ENCODE data around the gene DAZAP2.
A peak's percentile ranks its signal among the peaks of the same experiment; 100 is the strongest.

Gene DAZAP2

DNA sequence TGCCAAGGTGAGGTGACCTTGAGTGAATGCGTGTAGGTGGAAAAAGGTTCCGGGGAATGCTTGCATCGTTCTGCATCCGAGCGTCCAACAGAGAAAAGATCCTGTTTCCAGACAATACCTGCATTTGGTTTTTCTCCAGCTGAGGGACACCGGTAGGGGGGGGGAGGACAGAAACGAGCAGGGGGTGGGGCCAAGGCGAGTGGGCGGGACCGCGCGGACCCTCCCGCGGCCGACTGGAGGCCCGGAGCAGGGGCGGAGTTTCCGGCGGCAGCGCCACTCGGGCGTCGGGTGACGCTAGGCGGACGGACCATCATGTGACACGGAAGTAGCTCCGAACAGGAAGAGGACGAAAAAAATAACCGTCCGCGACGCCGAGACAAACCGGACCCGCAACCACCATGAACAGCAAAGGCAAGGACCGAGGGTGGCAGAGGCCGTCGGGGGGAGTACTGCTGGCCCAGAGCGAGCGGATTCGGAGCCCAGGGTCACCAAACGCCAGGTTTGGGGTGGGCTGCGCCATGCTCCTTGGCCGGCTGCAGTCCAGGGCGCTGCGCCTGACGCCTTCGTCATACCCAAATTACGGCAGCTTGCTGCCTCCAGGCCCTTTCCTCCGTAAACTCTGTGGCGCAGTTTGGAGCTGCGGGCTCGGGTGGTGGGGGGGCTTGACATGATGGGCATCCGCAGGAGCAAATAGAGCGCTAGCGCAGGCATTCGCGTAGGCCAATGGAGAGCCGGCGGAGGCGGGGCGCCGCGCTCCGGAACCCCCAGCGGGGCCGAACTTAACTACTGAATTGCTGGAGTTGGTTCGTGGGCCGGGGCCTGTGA, at the start of gene DAZAP2:
TSS of gene DAZAP2 (plus strand) at position 317 of the 825 bp plus-strand sequence. CDS start at position 399, 82 bp downstream.
- DNase-seq, result peak; percentile 96

- DNase-seq, result no peak
Measured at GRCh38 chr12:51189790-51190355, 48.8 kb upstream of the DAZAP2 start.

DNA sequence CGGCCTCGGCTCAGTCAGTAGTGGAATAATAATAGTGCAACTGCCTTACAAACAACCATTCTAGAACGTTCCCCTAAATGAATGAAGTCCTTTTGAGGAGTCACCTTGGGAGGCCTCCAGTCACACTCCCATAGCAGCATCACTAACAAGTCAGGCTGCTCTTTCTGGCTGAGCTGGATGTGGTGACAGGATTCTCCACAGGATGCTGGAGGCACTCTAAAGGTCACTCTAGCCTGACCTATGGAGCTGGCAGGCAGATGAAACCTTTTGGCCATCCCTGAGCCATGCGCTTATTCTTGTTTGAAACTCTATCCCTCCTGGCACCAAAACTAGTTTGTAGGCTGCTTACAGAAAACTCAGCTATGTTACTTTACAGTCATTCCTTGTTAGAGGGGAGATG, 47.8 kb upstream of the DAZAP2 start:
- no peak for DNase-seq

DNA sequence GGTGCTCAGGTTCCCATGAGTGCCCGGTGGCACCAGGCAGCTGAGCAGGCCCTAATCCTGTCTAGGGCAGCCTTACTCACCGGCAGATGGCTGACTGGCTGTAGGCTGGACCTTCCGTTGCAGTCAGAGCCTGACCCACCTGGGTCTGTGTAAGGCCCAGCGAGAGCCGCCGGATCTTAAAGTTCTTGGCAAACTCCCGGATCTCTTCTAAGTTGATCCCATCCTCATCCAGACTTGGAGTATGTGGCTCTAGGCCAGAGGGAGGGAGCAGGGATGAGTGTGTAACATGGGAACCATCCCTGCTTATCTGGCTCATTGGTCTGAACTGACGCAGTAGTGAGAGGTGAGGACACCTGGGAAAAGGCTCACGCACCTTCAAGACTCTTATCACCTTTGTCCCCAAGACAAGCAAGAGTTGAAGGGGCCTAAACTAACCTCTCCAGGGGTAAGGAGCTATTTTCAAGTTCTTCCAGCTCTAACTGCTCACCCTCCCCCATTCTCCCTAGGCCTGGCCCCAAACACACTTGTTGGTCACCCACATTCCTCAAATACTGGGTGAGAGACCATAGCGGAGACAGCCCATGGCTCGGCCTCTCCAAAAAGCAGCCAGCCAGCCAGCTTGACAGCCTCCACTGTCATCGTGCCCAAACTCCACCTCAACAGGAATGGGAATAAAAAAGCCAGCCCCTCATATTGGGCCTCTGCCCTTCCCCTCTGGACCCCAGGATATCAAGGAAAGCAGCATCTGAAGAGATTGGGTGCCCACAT, 46.9 kb upstream of the DAZAP2 start:
- DNase-seq, result no peak

DNA sequence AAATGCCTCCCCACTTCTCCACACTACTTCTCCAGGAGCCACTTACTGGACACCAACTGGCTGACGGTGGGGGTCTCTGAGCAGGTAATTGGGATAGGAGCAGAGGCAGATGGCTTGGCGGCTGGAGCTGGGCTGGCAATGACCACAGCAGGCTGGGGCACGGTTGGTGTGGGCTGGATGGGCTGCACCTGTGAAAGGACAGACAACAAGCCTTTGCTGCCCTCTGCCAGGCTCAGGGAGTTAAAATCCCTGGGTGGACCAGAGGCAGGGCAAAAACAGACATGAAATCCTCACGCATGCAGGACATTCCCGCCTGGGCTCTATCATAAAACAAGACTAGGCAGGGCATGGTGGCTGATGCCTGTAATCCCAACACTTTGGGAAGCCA, 46.3 kb upstream of the DAZAP2 start:
- DNase-seq, result no peak

- no peak for DNase-seq
Measured at GRCh38 chr12:51195841-51196240, 42.8 kb upstream of the DAZAP2 start.

GRCh38 chr12:51196547-51196946, 42.1 kb upstream of the DAZAP2 start:
- DNase-seq, result no peak

DNA sequence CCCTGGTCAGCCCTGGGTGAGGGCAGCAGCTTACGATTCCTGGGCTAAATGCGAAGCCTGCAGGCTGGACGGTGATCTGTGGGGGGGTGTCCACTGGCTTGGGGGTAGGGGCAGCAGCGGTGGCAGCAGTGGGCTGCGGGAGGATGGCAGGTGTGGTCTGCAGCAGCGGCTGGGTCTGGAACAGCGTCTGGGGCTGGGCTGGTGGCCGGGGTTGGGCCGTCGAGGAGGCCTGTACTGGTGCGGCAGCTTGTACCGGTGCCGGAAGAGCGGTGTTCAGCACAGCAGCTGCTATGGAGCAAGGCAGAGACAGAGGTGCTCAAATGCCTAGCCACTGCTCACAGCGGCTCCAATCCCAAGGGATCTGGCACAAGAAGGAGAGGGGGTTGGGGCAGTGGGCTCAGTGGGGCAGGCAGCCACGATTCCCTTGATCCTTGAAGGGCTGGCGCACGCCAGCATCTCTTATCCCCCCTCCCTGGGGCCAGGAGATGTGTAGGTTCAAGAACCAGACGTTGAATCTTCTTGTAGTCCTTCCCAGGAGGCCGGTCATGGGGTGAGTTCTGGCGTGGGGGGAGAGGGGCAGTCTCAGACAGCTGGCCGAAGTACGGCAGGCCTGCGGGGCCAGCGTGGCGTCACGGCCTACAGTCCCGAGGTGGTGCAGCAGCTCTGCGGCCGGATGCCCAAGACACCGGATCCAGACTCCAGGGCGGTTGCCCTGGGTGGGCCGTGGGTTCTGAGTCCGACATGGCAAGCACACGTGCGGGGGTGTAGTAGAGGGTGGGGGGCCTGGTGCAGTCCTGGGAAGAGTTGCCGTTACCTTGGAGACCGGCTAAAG, 40.7 kb upstream of the DAZAP2 start:
- DNase-seq, result no peak

DNA sequence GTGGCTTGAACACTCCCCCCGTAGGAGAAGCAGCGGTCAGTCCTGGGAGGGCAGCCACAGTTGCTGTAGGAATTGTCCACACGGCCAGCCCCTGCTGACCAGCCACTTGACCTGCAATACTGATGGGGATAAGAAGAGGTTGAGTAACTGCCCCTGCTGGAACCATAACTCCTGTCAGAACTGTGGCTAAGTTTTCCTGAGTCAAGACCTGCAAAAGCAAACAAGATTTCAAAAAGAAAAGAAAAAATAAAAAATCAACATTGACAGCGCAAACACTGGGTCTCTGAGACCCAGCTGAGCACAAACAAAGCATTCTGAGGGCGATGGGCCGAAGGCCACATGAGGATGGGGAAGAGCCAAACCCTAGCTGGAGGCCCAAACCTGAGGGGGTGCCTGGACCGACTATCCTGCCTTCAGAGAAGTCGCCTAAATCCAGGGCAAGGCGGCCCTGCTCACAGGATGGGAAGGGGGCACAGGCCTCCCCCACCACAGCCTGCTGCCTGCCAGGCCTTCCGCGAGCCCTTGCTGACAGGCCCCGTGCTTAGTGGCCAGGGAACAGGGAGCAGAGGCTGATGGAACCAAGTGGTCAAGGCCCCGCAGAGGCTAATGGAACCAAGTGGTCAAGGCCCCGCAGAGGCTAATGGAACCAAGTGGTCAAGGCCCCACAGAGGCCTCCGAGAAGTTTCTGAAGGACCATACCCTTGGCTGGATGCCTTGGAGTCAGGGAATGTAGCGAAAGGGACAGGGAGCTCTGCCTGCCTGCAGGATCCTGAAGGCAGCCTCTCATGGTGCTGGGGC, 39.9 kb upstream of the DAZAP2 start:
- no peak for DNase-seq

- no peak for DNase-seq
Measured at GRCh38 chr12:51199366-51199945, 39.2 kb upstream of the DAZAP2 start.

DNA sequence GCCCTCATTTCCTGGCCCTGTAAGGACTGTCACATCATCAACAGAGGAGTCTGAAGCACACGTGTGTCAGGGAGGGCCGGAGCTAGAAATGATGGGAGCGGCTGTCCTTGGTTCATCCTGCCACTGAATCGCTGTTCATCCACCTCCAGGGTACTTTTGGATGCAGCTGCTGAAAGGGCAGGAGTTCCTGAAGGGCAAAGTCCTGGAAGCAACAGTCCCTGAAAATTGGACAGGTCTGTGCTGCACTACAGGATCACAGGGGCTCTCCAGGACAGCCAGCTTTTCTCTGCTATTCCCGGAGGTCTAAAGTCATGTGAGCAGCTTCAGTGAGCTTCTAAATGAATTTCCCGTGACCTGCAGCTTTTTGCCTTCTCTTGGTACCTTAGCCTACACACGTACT, 38.5 kb upstream of the DAZAP2 start:
- no peak for DNase-seq

DNA sequence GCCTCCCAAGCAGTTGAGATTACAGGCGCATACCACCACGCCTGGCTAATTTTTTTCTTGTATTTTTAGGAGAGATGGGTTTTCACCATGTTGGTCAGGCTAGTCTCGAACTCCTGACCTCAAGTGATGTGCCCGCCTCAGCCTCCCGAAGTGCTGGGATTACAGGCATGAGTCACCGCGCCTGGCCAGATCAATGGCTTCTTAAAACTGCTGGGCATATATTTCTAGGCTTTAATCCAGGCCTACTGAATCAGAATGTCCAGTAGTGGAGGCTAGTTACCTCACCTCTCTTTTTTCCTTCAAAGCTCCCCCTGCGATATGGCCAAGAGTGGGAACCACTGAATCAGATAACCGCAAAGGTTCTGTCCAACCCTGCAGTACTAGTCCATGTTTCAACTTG, 37.8 kb upstream of the DAZAP2 start:
- DNase-seq, result no peak

DNA sequence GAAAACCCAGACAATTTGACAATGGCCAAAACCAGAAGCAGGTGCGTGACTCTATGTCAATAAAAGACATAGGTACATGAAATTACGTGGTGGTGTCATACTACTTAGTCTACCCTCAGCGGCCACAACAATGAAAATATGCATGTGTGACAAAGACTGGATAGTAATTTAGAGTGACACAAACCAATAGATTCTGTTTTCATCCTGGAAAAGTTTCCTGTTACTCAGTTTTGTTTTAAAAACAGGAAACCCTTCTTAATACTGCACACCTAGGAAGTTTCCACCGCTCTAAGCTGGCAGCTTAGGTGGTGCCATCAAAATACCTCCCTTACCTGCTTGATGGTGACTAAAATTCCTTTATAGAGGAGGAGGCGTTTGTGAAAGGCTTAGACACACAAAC, 35.9 kb upstream of the DAZAP2 start:
- no peak for DNase-seq

DNA sequence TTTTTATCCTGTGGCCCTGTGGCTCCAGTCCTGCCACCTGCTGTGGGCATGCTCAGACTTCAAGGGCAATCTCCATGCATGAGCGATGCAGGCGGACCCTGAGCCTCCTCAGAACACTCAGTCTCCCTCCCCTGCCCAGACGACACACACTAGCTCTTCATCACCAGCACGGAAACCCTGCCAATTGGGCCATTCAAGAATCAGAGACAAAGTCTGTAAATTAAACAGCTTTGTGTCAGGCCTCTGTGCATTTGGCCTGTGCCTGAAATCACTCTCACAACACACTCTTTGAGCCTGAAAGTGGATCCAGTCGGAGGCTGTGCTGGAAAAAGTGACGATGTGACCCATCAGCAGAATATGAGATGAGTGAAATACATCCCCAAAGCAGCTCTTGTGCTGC, 33.3 kb upstream of the DAZAP2 start:
- no peak for DNase-seq

- no peak for DNase-seq
Measured at GRCh38 chr12:51208016-51208660, 30.5 kb upstream of the DAZAP2 start.

DNA sequence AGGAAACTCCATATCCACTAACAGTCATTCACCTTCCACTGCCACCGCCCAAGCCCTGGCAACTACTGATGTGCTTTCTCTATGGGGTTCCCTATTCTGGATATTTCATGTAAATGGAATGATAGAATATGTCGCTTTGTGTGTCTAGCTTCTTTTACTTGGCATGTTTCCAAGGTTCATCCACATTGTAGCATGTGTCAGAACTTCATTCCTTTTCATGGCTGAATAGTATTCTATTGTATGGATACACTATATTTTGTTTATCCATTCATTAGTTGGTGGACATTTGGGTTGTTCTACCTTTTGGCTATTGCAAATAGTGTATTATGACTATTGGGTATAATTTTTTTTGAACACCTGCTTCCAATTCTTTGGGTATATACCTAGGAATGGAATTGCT, 29.4 kb upstream of the DAZAP2 start:
- DNase-seq, result no peak

GRCh38 chr12:51210690-51211395, 27.8 kb upstream of the DAZAP2 start:
- no peak for DNase-seq

DNA sequence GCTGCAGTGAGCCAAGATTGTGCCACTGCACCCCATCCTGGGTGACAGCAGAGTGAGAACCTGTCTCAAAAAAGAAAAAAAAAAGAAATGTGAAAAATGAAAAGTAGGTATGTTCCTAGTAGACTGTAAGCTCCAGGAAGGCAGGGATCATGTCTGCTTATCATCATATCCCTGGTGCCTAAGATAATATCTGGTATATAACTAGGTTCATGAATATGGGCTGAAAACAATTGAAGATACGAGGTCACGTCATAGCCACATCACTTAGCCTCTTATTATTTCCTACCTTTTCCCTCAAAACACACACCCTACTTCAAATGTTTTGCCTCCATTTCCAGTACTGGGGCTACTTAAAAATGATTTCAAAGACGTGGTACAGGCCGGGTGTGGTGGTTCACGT, 23.7 kb upstream of the DAZAP2 start:
- no peak for DNase-seq

GRCh38 chr12:51216642-51217041, 22.0 kb upstream of the DAZAP2 start:
- DNase-seq, result no peak

DNA sequence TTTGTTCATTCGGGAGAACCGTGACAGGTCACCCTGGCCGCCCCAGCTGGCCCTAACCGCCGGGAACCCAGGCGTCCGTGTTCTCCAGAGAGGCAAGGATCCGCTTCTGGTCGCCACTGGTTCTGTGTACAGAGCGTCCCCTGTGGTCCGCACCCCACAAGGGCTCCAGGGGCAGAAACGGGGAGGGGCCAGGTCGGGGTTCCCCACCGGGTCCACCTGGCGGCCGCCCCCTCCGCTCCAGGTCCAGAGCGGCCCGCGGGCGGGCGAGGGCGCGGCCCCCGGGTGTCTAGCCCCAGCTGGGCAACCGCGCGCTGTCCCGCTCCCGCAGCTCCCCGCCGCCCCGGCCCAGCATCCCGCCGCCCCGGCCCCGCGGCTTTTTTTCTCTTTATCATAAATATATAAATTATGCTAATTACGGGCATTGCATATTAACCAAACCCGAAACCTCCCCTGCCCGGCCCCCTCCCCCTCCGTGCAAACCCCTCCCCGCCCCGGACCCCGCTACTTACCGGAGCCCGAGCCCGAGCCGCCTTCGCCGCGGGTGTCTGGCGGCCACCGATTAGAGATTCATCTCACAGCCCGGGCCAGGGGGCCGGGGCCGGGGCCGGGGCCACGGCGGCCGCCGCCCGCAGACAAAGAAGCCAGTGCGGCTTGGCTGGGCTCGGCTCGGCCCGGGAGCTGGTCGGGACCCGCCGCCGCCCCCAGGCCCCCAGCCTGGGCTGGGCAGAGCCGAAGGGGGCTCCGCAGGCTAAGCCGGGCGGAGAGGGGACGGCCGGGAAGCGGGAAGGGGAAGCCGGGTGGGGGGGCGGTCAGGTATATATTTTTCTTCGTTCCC, 21.3 kb upstream of the DAZAP2 start:
- DNase-seq, result peak; percentile 67
